IPS-18a (cell line): Measurements from ENCODE around the gene SAMD15.
"Not testable (repeated sequence)": the region's sequence is repeated elsewhere in the genome, so short reads cannot be mapped to it uniquely, and the experiment has no call there.

Experiments
- H3K27ac ChIP-seq: one replicate; pipeline ENCODE4 v1.5.1; 2013; ENCODE audit warnings: low read length
- H3K27me3 ChIP-seq: one replicate; pipeline ENCODE4 v1.6.1; 2013; ENCODE audit warnings: mild to moderate bottlenecking, low read length; ENCODE audit not compliant: control insufficient read depth, insufficient read depth
- H3K36me3 ChIP-seq: one replicate; pipeline ENCODE4 v1.6.1; 2013; ENCODE audit warnings: low read depth, low read length; ENCODE audit not compliant: control insufficient read depth
- H3K4me1 ChIP-seq: one replicate; pipeline ENCODE4 v1.6.1; 2013; ENCODE audit warnings: low read depth, low read length; ENCODE audit not compliant: control insufficient read depth
- H3K4me3 ChIP-seq: one replicate; pipeline ENCODE4 v1.5.1; 2013; ENCODE audit warnings: low read length
- H3K9ac ChIP-seq: one replicate; pipeline ENCODE4 v1.6.1; 2013; ENCODE audit warnings: mild to moderate bottlenecking, low read length, moderate library complexity
- H3K9me3 ChIP-seq: one replicate; pipeline ENCODE4 v1.6.1; 2013; ENCODE audit warnings: low read depth, low read length; ENCODE audit not compliant: control insufficient read depth

The SAMD15 gene

GRCh38 chr14:77376771-77377501 is at the start of gene SAMD15, which contains the start of gene TMED8:
TSS of gene SAMD15 (plus strand) at chr14:77377379. CDS start at chr14:77377419, 40 bp downstream.
TSS of gene TMED8 (minus strand) at chr14:77377094. CDS start at chr14:77377053, 41 bp downstream.
- H3K9me3 ChIP-seq: no peaks in the 10 kb centered on the region
- H3K27ac ChIP-seq: no peak within 1 kb of the TSS
- peaks cover 5% of the 10 kb centered on the region for H3K4me1 ChIP-seq
- H3K36me3 ChIP-seq: no peaks in the 10 kb centered on the region
- peak within 1 kb of the TSS; percentile 77 for H3K9ac ChIP-seq
- no peaks in the 10 kb centered on the region for H3K27me3 ChIP-seq
- peak within 1 kb of the TSS; percentile 95 for H3K4me3 ChIP-seq

DNA sequence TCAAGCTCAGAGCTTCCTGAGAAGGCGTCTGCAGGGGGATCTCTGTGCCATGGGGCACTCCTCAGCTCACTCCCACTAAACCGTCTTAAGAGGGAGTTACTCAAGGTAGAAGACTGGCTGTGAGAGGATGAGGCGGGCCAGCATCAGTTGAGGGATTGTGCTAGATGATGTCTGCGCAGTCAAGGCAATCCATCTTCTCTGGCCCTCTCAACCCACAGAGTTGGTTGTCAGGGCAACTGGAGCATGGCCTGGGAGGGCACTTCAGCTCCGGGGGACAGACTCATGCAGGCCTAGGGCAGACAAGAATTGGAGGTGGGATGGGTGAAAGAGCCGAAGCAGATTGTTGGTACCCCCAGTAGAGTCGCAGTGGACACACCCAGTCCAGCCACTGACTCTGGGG is 47.3 kb upstream of the SAMD15 start:
- Histone ChIP-seq H3K4me3 (no peak overlapping the region), H3K27ac (no peak overlapping the region), H3K9ac (no peak overlapping the region), H3K27me3 (no peaks in the 10 kb centered on the region), H3K9me3 (no peaks in the 10 kb centered on the region), H3K4me1 (no peaks in the 10 kb centered on the region), H3K36me3 (no peaks in the 10 kb centered on the region)

DNA sequence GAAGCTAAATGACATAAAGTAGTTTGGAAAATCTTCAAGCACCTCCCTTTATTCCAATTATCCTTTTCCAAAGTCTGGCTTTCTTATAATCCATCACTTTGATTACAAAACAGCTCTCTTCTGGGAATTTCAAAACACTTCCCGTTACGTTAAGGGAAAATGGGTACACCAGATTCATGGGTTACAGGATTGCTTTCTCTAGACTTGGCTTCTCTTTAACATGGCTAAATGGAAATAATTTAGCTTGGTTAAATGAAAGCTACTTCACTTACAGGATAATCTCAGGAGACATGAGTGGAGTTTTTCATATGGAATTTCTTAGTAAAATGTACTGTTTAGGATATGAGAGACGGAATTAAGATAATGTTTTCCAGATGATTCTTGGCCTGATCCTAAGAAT is 41.6 kb upstream of the SAMD15 start:
- no peak overlapping the region for H3K9ac ChIP-seq
- H3K9me3 ChIP-seq: no peaks in the 10 kb centered on the region
- peaks cover 35% of the 10 kb centered on the region for H3K4me1 ChIP-seq
- H3K4me3 ChIP-seq: no peak overlapping the region
- H3K27ac ChIP-seq: no peak overlapping the region
- H3K36me3 ChIP-seq: no peaks in the 10 kb centered on the region
- no peaks in the 10 kb centered on the region for H3K27me3 ChIP-seq

DNA sequence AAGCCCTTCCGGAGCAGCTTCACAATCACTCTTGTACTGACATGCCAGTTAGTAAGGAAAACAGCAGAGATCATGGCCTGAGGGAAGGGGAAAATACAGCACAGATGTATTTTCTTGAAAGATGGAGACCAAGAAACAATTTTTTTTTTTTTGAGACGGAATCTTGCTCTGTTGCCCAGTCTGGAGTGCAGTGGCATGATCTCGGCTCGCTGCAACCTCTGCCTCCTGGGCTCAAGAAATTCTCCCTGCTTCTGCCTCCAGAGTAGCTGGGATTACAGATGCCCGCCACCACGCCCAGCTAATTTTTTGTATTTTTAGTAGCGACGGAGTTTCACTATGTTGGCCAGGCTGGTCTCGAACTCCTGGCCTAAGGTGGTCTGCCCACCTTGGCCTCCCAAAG is 39.9 kb upstream of the SAMD15 start:
- H3K9me3 ChIP-seq, H3K36me3 ChIP-seq, H3K9ac ChIP-seq, H3K27me3 ChIP-seq, H3K27ac ChIP-seq, H3K4me3 ChIP-seq: not testable (repeated sequence)
- peaks cover 35% of the 10 kb centered on the region for H3K4me1 ChIP-seq

- H3K4me1 ChIP-seq: peaks cover 35% of the 10 kb centered on the region
Measured at GRCh38 chr14:77337880-77338279, 39.3 kb upstream of the SAMD15 start.

DNA sequence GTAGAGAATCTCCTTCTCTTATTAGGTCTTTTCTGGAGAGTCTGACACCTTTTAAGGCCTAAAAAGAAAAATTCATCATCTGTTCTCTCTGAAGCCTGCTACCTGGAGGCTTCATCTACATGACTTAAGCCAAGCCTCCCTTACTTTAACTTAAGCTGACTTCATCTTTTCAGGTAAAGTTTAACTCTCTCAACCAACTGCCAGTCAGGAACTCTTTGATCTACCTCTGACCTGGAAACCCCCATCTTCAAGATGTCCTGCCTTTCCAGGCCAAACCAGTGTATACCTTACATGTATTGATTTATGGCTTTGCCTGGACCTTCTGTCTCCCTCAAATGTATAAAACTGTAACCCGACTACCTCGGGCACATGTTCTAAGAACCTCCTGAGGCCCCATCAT is 38.9 kb upstream of the SAMD15 start:
- no peaks in the 10 kb centered on the region for H3K27me3 ChIP-seq
- no peak overlapping the region for H3K27ac ChIP-seq
- no peak overlapping the region for H3K4me3 ChIP-seq
- no peaks in the 10 kb centered on the region for H3K9me3 ChIP-seq
- H3K9ac ChIP-seq: no peak overlapping the region
- H3K36me3 ChIP-seq: no peaks in the 10 kb centered on the region
- H3K4me1 ChIP-seq: peaks cover 35% of the 10 kb centered on the region

More at GRCh38 chr14:77337880-77338279, 39.3 kb upstream of the SAMD15 start:
- Histone ChIP-seq H3K27me3 (no peaks in the 10 kb centered on the region), H3K9ac (peak overlapping the region; percentile 15), H3K27ac (no peak overlapping the region), H3K36me3 (no peaks in the 10 kb centered on the region), H3K4me3 (no peak overlapping the region), H3K9me3 (no peaks in the 10 kb centered on the region)

- Histone ChIP-seq H3K36me3 (no peaks in the 10 kb centered on the region), H3K27ac (no peak overlapping the region), H3K4me1 (peaks cover 39% of the 10 kb centered on the region), H3K9ac (no peak overlapping the region), H3K27me3 (no peaks in the 10 kb centered on the region), H3K9me3 (no peaks in the 10 kb centered on the region), H3K4me3 (no peak overlapping the region)
Measured at GRCh38 chr14:77339407-77339806, 37.8 kb upstream of the SAMD15 start.

GRCh38 chr14:77340389-77340788 is 36.8 kb upstream of the SAMD15 start:
- no peaks in the 10 kb centered on the region for H3K27me3 ChIP-seq
- no peaks in the 10 kb centered on the region for H3K36me3 ChIP-seq
- H3K9ac ChIP-seq: no peak overlapping the region
- H3K4me3 ChIP-seq: no peak overlapping the region
- H3K27ac ChIP-seq: no peak overlapping the region
- H3K9me3 ChIP-seq: no peaks in the 10 kb centered on the region
- peaks cover 39% of the 10 kb centered on the region for H3K4me1 ChIP-seq

GRCh38 chr14:77342726-77343397 is 34.3 kb upstream of the SAMD15 start:
- no peak overlapping the region for H3K27ac ChIP-seq
- H3K4me3 ChIP-seq: no peak overlapping the region
- H3K4me1 ChIP-seq: peaks cover 20% of the 10 kb centered on the region
- H3K9ac ChIP-seq: no peak overlapping the region
- no peaks in the 10 kb centered on the region for H3K27me3 ChIP-seq
- no peaks in the 10 kb centered on the region for H3K9me3 ChIP-seq
- H3K36me3 ChIP-seq: no peaks in the 10 kb centered on the region

GRCh38 chr14:77343662-77344061 is 33.5 kb upstream of the SAMD15 start:
- no peaks in the 10 kb centered on the region for H3K9me3 ChIP-seq
- peaks cover 15% of the 10 kb centered on the region for H3K4me1 ChIP-seq
- H3K9ac ChIP-seq: no peak overlapping the region
- H3K27me3 ChIP-seq: no peaks in the 10 kb centered on the region
- no peaks in the 10 kb centered on the region for H3K36me3 ChIP-seq
- no peak overlapping the region for H3K4me3 ChIP-seq
- no peak overlapping the region for H3K27ac ChIP-seq

DNA sequence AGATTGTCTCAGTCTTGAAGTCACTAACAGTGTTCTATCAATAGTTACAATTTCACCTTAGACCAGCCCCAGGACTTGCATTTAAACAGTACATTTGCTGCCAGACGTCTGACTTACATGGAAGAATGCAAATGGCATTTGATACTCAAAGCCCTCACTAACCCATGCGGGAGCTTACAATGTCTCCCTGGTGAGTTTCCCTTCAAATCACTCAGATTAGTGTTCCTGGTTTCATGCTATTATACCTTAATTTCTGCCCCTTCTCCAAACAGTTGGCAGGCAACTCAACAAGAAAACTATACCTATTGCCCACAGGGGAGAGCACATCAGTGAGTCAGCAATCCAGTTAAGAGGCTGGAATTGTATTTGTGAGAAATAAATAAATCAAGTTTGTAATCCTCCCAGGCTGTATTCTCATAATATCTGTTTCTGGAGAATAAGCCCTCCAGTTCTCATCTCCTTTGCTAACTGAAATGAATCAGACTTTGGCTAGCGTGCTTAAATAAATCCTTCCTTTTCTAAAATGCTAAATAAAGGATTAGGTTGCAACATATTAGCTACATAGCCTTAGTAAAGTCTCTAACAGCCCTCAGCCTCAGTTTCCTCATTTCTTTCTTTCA is 32.7 kb upstream of the SAMD15 start:
- H3K4me3 ChIP-seq: no peak overlapping the region
- no peaks in the 10 kb centered on the region for H3K27me3 ChIP-seq
- no peak overlapping the region for H3K27ac ChIP-seq
- H3K4me1 ChIP-seq: peaks cover 9% of the 10 kb centered on the region
- no peak overlapping the region for H3K9ac ChIP-seq
- no peaks in the 10 kb centered on the region for H3K36me3 ChIP-seq
- no peaks in the 10 kb centered on the region for H3K9me3 ChIP-seq
